Stomach (tissue), 4 donors: ENCODE results near the gene MOK.

Source experiments
- CTCF ChIP-seq, 7 experiments: fragments of 450-650 bp in 4 of 7; fragments of 200-600 bp in 3 of 7; sonication (generic) in 3 of 7; IDR thresholded peaks; one replicate each; pipeline ENCODE4 v1.5.1; 2016 to 2019; ENCODE audit warnings: antibody characterized with exemption in 7 of 7, control low read depth in 2 of 7, mild to moderate bottlenecking in 1 of 7
- EP300 ChIP-seq: sonication (generic); formaldehyde crosslinking; IDR thresholded peaks from one replicate; pipeline ENCODE4 v1.6.1; 2017; ENCODE audit warnings: antibody characterized with exemption
- POLR2A ChIP-seq, 4 donors: fragments of 450-650 bp; IDR thresholded peaks; one replicate each; pipeline ENCODE4 v1.6.1; 2016; ENCODE audit warnings: antibody characterized with exemption in 4 of 4, control low read depth in 2 of 4, mild to moderate bottlenecking in 1 of 4, moderate library complexity in 1 of 4
- POLR2AphosphoS5 ChIP-seq, 3 donors: sonication (generic); formaldehyde crosslinking; IDR thresholded peaks; one replicate each; pipeline ENCODE4 v1.6.1; 2016; ENCODE audit warnings: antibody characterized with exemption in 3 of 3

DNA sequence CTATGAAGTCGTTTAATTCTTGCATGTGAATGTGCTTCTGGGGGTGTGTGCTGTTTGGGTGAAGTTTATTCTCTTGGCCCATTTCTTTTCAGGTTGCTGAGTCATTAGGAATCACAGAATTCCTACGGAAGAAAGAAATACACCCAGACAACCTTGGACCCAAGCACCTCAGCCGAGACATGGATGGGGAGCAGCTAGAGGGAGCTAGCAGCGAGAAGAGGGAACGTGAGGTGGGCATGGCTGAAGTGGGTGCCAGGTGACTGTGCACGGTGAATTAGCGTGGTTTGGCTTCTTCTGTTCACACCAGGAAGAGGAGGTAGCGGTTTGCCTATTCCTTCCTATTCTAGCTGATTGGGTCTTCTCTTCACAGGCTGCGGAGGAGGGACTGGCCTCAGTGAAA is 33.8 kb upstream of the MOK start:
- no peak for TF ChIP-seq CTCF (IDR thresholded peaks at IDR 0.05)
- no peak for TF ChIP-seq POLR2AphosphoS5 (IDR thresholded peaks at IDR 0.05)
- TF ChIP-seq EP300: no peak
- no peak for TF ChIP-seq POLR2A (IDR thresholded peaks at IDR 0.05)
